ENCODE measurements around the gene PPP2R2C.

DNA sequence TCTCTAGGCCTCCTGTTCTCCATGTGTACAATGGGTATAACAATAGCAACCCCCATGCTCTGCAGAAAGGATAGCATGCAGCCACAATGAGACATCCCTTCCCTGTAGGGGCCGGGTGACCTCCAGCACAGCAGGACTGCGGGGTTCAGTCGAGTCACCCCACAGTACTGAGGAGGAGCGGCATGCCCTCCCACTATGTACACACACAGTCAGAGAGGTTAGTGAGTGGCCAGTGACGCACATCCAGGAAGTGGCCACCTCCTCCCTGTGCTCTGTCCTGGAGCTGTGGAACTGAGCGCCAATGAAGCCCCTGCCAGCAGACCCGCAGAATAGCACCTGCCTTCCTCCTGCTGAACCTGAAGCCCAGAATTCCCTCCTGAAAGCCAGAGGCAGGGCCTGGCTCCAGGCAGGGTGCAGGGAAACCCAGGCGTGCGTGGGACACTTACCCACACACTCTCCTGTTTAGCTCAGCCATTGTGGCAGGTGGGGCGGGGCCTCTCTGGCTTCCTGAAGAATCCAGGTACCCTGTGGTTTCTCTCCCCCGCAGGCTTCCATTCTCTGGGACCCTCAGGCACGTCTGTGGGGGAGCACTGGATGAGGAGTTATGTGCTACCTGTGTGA, 152.8 kb downstream of the PPP2R2C start:
- TF ChIP-seq EZH2 (IDR thresholded peaks at IDR 0.05; ENCODE audit: borderline replicate concordance, control insufficient read depth, low read depth, low read length) (no peak), ZZZ3 (IDR thresholded peaks at IDR 0.05; ENCODE audit: control insufficient read depth, insufficient read length, low read depth) (no peak), SMC3 (IDR thresholded peaks at IDR 0.05; ENCODE audit: borderline replicate concordance, low read length) (no peak), JUNB (IDR thresholded peaks at IDR 0.05) (no peak), POLR2A (IDR thresholded peaks at IDR 0.05; ENCODE audit: low read depth, low read length) (no peak), CBFB (IDR thresholded peaks at IDR 0.05; ENCODE audit: low read depth) (no peak), ATF7 (IDR thresholded peaks at IDR 0.05; ENCODE audit: low read depth) (no peak)
- TF ChIP-seq, protein P1, sequence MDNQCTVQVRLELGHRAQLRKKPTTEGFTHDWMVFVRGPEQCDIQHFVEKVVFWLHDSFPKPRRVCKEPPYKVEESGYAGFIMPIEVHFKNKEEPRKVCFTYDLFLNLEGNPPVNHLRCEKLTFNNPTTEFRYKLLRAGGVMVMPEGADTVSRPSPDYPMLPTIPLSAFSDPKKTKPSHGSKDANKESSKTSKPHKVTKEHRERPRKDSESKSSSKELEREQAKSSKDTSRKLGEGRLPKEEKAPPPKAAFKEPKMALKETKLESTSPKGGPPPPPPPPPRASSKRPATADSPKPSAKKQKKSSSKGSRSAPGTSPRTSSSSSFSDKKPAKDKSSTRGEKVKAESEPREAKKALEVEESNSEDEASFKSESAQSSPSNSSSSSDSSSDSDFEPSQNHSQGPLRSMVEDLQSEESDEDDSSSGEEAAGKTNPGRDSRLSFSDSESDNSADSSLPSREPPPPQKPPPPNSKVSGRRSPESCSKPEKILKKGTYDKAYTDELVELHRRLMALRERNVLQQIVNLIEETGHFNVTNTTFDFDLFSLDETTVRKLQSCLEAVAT (IDR thresholded peaks at IDR 0.05): no peak
- TF ChIP-seq, protein P2, sequence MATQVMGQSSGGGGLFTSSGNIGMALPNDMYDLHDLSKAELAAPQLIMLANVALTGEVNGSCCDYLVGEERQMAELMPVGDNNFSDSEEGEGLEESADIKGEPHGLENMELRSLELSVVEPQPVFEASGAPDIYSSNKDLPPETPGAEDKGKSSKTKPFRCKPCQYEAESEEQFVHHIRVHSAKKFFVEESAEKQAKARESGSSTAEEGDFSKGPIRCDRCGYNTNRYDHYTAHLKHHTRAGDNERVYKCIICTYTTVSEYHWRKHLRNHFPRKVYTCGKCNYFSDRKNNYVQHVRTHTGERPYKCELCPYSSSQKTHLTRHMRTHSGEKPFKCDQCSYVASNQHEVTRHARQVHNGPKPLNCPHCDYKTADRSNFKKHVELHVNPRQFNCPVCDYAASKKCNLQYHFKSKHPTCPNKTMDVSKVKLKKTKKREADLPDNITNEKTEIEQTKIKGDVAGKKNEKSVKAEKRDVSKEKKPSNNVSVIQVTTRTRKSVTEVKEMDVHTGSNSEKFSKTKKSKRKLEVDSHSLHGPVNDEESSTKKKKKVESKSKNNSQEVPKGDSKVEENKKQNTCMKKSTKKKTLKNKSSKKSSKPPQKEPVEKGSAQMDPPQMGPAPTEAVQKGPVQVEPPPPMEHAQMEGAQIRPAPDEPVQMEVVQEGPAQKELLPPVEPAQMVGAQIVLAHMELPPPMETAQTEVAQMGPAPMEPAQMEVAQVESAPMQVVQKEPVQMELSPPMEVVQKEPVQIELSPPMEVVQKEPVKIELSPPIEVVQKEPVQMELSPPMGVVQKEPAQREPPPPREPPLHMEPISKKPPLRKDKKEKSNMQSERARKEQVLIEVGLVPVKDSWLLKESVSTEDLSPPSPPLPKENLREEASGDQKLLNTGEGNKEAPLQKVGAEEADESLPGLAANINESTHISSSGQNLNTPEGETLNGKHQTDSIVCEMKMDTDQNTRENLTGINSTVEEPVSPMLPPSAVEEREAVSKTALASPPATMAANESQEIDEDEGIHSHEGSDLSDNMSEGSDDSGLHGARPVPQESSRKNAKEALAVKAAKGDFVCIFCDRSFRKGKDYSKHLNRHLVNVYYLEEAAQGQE (IDR thresholded peaks at IDR 0.05; ENCODE audit: low read depth, low read length): no peak
- TF ChIP-seq, protein P3, sequence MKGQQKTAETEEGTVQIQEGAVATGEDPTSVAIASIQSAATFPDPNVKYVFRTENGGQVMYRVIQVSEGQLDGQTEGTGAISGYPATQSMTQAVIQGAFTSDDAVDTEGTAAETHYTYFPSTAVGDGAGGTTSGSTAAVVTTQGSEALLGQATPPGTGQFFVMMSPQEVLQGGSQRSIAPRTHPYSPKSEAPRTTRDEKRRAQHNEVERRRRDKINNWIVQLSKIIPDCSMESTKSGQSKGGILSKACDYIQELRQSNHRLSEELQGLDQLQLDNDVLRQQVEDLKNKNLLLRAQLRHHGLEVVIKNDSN (IDR thresholded peaks at IDR 0.05; ENCODE audit: borderline replicate concordance, extremely low read length, insufficient read depth, low read depth, low read length): no peak
- TF ChIP-seq, protein P4, sequence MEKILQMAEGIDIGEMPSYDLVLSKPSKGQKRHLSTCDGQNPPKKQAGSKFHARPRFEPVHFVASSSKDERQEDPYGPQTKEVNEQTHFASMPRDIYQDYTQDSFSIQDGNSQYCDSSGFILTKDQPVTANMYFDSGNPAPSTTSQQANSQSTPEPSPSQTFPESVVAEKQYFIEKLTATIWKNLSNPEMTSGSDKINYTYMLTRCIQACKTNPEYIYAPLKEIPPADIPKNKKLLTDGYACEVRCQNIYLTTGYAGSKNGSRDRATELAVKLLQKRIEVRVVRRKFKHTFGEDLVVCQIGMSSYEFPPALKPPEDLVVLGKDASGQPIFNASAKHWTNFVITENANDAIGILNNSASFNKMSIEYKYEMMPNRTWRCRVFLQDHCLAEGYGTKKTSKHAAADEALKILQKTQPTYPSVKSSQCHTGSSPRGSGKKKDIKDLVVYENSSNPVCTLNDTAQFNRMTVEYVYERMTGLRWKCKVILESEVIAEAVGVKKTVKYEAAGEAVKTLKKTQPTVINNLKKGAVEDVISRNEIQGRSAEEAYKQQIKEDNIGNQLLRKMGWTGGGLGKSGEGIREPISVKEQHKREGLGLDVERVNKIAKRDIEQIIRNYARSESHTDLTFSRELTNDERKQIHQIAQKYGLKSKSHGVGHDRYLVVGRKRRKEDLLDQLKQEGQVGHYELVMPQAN (conservative IDR thresholded peaks at IDR 0.05): no peak

Data from GM12878 (cell line).